Ishikawa (cell line): ENCODE results near the gene IKZF3.

Experiments used
- CEBPB ChIP-seq: IDR thresholded peaks from 2 replicates; pipeline ENCODE4 v1.6.1; 2012
- CREB1 ChIP-seq: IDR thresholded peaks from 2 replicates; pipeline ENCODE4 v1.6.1; 2012; ENCODE audit warnings: low read depth
- EGR1 ChIP-seq: IDR thresholded peaks from 2 replicates; pipeline ENCODE4 v1.6.1; 2012
- EP300 ChIP-seq: IDR thresholded peaks from 2 replicates; pipeline ENCODE4 v1.6.1; 2012; ENCODE audit warnings: borderline replicate concordance
- FOXM1 ChIP-seq: IDR thresholded peaks from 2 replicates; pipeline ENCODE4 v1.6.1; 2012; ENCODE audit warnings: low read depth, borderline replicate concordance
- NFIC ChIP-seq: IDR thresholded peaks from 2 replicates; pipeline ENCODE4 v1.6.1; 2012
- RAD21 ChIP-seq: IDR thresholded peaks from 2 replicates; pipeline ENCODE4 v1.6.1; 2012; ENCODE audit warnings: low read depth
- TAF1 ChIP-seq: IDR thresholded peaks from 2 replicates; pipeline ENCODE4 v1.6.1; 2012; ENCODE audit warnings: low read depth, mild to moderate bottlenecking
- TCF12 ChIP-seq: IDR thresholded peaks from 2 replicates; pipeline ENCODE4 v1.6.1; 2012; ENCODE audit warnings: low read depth
- TEAD4 ChIP-seq: IDR thresholded peaks from 2 replicates; pipeline ENCODE4 v1.6.1; 2012
- YY1 ChIP-seq: IDR thresholded peaks from 2 replicates; pipeline ENCODE4 v1.6.1; 2012; ENCODE audit warnings: low read depth
- ZBTB7A ChIP-seq: IDR thresholded peaks from 2 replicates; pipeline ENCODE4 v1.6.1; 2012; ENCODE audit warnings: low read depth
- TF ChIP-seq, protein P1 (sequence below): IDR thresholded peaks from 2 replicates; pipeline ENCODE4 v1.6.1; 2012; ENCODE audit warnings: low read depth, mild to moderate bottlenecking
- TF ChIP-seq, protein P2 (sequence below): IDR thresholded peaks from 2 replicates; pipeline ENCODE4 v1.6.1; 2012
- TF ChIP-seq, protein P3 (sequence below): IDR thresholded peaks from 2 replicates; pipeline ENCODE4 v1.6.1; 2012

IKZF3 gene

DNA sequence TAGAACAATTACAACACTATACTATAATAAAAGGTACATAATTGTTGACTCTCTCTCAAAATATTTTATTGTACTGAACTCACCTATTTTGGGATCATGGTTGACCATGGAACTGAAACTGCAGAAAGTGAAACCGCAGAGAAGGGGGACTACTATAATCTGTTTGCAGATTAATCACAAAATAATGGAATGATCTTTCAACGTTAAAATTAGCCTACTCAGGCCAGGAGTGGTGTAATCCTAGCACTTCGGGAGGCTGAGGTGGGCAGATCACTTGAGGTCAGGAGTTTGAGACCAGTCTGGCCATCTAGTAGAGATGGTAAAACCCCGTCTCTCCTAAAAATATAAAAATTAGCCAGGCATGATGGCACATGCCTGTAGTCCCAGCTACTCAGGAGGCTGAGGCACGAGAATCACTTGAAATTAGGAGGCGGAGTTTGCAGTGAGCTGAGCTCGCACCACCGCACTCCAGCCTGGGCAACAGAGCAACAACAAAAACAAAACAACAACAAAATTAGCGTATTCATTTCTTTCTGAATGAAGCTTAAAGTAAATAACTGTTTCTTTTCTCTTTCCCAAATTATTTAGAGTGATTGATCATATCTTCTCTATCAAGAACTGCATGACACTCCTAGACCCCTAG is 45.6 kb downstream of the IKZF3 start:
- TF ChIP-seq TEAD4 (no peak), RAD21 (no peak), CREB1 (no peak), TAF1 (no peak), EP300 (no peak), NFIC (no peak), TCF12 (no peak), YY1 (no peak), ZBTB7A (no peak)
- TF ChIP-seq, protein P1, sequence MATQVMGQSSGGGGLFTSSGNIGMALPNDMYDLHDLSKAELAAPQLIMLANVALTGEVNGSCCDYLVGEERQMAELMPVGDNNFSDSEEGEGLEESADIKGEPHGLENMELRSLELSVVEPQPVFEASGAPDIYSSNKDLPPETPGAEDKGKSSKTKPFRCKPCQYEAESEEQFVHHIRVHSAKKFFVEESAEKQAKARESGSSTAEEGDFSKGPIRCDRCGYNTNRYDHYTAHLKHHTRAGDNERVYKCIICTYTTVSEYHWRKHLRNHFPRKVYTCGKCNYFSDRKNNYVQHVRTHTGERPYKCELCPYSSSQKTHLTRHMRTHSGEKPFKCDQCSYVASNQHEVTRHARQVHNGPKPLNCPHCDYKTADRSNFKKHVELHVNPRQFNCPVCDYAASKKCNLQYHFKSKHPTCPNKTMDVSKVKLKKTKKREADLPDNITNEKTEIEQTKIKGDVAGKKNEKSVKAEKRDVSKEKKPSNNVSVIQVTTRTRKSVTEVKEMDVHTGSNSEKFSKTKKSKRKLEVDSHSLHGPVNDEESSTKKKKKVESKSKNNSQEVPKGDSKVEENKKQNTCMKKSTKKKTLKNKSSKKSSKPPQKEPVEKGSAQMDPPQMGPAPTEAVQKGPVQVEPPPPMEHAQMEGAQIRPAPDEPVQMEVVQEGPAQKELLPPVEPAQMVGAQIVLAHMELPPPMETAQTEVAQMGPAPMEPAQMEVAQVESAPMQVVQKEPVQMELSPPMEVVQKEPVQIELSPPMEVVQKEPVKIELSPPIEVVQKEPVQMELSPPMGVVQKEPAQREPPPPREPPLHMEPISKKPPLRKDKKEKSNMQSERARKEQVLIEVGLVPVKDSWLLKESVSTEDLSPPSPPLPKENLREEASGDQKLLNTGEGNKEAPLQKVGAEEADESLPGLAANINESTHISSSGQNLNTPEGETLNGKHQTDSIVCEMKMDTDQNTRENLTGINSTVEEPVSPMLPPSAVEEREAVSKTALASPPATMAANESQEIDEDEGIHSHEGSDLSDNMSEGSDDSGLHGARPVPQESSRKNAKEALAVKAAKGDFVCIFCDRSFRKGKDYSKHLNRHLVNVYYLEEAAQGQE = no peak
- TF ChIP-seq, protein P2, sequence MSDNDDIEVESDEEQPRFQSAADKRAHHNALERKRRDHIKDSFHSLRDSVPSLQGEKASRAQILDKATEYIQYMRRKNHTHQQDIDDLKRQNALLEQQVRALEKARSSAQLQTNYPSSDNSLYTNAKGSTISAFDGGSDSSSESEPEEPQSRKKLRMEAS = no peak
- TF ChIP-seq, protein P3, sequence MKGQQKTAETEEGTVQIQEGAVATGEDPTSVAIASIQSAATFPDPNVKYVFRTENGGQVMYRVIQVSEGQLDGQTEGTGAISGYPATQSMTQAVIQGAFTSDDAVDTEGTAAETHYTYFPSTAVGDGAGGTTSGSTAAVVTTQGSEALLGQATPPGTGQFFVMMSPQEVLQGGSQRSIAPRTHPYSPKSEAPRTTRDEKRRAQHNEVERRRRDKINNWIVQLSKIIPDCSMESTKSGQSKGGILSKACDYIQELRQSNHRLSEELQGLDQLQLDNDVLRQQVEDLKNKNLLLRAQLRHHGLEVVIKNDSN = no peak

DNA sequence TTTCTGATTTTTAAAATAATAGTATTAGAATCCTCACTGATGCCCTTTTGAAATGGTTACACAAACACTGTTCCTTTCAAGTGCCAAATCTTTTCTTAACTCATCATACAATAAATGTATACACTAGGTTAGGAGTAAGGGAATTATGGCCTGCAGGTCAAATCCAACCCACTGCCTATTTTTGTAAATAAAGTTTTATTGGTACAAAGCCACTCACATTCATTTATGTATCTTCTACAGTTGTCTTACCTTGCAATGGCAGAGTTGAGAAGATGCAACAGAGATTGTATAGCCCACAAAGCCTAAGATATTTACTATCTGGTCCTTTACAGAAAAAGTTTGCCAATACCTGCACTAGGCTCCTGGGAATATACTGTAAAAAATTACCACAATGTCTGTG is 47.8 kb downstream of the IKZF3 start:
- TF ChIP-seq TCF12 (no peak), CEBPB (no peak), FOXM1 (no peak), EGR1 (no peak)
- TF ChIP-seq, protein P2 = no peak
- TF ChIP-seq, protein P1 = no peak

DNA sequence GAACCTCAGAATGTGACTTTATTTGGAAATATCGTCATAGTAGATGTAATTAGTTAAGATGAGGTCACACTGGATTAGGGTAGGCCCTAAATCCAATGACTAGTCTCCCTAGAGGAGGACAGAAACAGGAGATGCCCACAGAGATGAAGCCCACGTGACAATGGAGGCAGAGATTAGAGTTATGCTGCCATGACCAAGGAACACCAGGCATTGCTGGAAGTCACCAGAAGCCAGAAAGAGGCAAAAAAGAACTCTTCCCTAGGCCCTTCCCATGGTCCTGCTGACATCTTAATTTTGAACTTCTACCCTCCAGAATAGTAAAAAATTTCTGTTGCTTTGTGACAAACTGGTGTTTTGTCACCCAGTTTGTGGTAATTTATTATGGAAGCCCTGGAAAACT is 49.6 kb downstream of the IKZF3 start:
- TF ChIP-seq, protein P2 = no peak
- no peak for TF ChIP-seq TAF1
- no peak for TF ChIP-seq CREB1
- no peak for TF ChIP-seq EP300
- no peak for TF ChIP-seq TCF12
- TF ChIP-seq, protein P1 = no peak
- TF ChIP-seq NFIC = no peak
- no peak for TF ChIP-seq ZBTB7A
- no peak for TF ChIP-seq YY1
- TF ChIP-seq, protein P3 = no peak
- no peak for TF ChIP-seq FOXM1
- TF ChIP-seq EGR1 = no peak
- TF ChIP-seq RAD21 = no peak
- TF ChIP-seq CEBPB = no peak
- TF ChIP-seq TEAD4 = no peak

DNA sequence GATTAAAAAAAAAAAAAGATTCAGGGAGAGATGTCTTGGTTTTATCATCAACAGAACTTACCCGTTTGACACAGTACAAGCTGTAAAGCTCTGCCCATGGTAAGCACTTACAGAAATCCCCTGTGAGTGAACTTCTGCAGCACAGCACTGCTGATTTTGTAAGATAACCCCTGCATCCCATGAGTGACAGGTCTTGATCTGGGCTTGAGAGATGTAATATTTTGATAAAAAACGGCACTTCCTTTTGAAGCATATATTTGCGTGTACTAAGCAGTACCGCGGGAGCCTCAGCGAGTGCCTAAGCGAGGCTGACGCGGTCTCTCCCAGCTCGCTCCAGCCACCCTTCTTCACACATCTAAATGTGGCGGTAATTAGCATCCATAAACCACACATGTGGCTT is 50.5 kb downstream of the IKZF3 start:
- no peak for TF ChIP-seq EP300
- TF ChIP-seq, protein P3 = no peak
- TF ChIP-seq, protein P2 = no peak
- TF ChIP-seq, protein P1 = no peak
- TF ChIP-seq CEBPB = no peak
- TF ChIP-seq TAF1 = no peak
- TF ChIP-seq ZBTB7A = no peak
- no peak for TF ChIP-seq NFIC
- no peak for TF ChIP-seq CREB1
- TF ChIP-seq RAD21 = no peak
- TF ChIP-seq TEAD4 = no peak
- TF ChIP-seq EGR1 = no peak
- TF ChIP-seq FOXM1 = no peak
- no peak for TF ChIP-seq YY1
- no peak for TF ChIP-seq TCF12
